ENCODE measurements around the gene MAP7D3. TPM values are rescaled to one million over a fixed set of nuclear protein-coding genes. Genes with fewer than 3 reads are reported as not detected.

MAP7D3 gene
- total and polyA plus RNA-seq, 2 of the 8 experiments (the other 6 are each of a cell fraction or from before 2014, with no cell fraction given) = 4.8 to 19.6 TPM

- H3K9ac ChIP-seq (replicated peaks in 1 of 4; ENCODE audit: extremely low read depth in 1 of 4, low read depth in 3 of 4, low read length in 3 of 4) = no peak overlapping the region
- no peak overlapping the region for H4K91ac ChIP-seq (replicated peaks; ENCODE audit: insufficient read length, low read length)
- H3K14ac ChIP-seq (ENCODE audit: insufficient read length) = no peak overlapping the region
- no peak overlapping the region for H3K4me2 ChIP-seq (ENCODE audit: insufficient read depth in 1 of 2, low read depth in 2 of 2, low read length in 2 of 2)
- no peak overlapping the region for H2BK120ac ChIP-seq (replicated peaks; ENCODE audit: low read depth, low read length)
- no peak overlapping the region for H4K8ac ChIP-seq (ENCODE audit: extremely low read depth, insufficient read depth, low read length)
- no peak overlapping the region for H2BK5ac ChIP-seq (ENCODE audit: low read depth, low read length)
- peaks cover 0 to 2% of the 10 kb centered on the region in 2 experiments for H4K20me1 ChIP-seq (replicated peaks in 1 of 2; ENCODE audit: control insufficient read depth in 1 of 2, insufficient read depth in 2 of 2, low read length in 2 of 2)
- H2AK5ac ChIP-seq (ENCODE audit: low read depth, low read length) = no peak overlapping the region
- TF ChIP-seq SP2 (IDR thresholded peaks at IDR 0.05; ENCODE audit: low read length) (no peak), TBP (IDR thresholded peaks at IDR 0.05; ENCODE audit: low read depth, low read length) (no peak), BCL11A (IDR thresholded peaks at IDR 0.05; ENCODE audit: low read depth in 2 of 2, low read length in 2 of 2) (no peak), EP300 (IDR thresholded peaks at IDR 0.05; ENCODE audit: borderline replicate concordance in 1 of 2, low read depth in 2 of 2, low read length in 2 of 2) (no peak), KDM5A (IDR thresholded peaks at IDR 0.05; ENCODE audit: low read length) (no peak), RNF2 (IDR thresholded peaks at IDR 0.05; ENCODE audit: borderline replicate concordance, low read depth, low read length, missing control alignments, poor library complexity, severe bottlenecking) (no peak), FOSL1 (IDR thresholded peaks at IDR 0.05; ENCODE audit: insufficient read depth, low read depth, low read length) (no peak), SAP30 (IDR thresholded peaks at IDR 0.05; ENCODE audit: insufficient read depth, insufficient replicate concordance, low read length) (no peak), CTCF (IDR thresholded peaks at IDR 0.05; ENCODE audit: control extremely low read depth in 1 of 3, insufficient read depth in 1 of 3, low read depth in 1 of 3, low read length in 3 of 3) (no peak)
- no peak overlapping the region for H2AFZ ChIP-seq (ENCODE audit: low read length)
- H3K23ac ChIP-seq (ENCODE audit: insufficient read length) = no peak overlapping the region
- H3K27me3 ChIP-seq (replicated peaks in 1 of 4; ENCODE audit: control insufficient read depth in 3 of 4, extremely low read depth in 1 of 4, insufficient read depth in 3 of 4, low read length in 3 of 4) = no peaks in the 10 kb centered on the region
- H2BK20ac ChIP-seq (ENCODE audit: low read length) = no peak overlapping the region
- no peak overlapping the region for H2BK15ac ChIP-seq (ENCODE audit: low read length)
- FAIRE-seq = no peak
- no peak overlapping the region for H3K18ac ChIP-seq (ENCODE audit: extremely low read depth, low read length)
- no peaks in the 10 kb centered on the region for H3K9me3 ChIP-seq (ENCODE audit: insufficient read depth in 2 of 2, low read depth in 1 of 2, low read length in 1 of 2)
- H3K23me2 ChIP-seq (ENCODE audit: low read depth, low read length) = no peaks in the 10 kb centered on the region
- CTCF ChIA-PET (ENCODE audit: partially characterized antibody) = interaction anchor here (0.9 kb wide), 1 partner anchor 24 kb away, joined by 3 read pairs; no protein-coding TSS in a partner anchor
- no peak overlapping the region for H4K5ac ChIP-seq (ENCODE audit: insufficient read length, low read depth, low read length)
- no peak for DNase-seq (ENCODE audit: low read depth in 1 of 2, low spot score in 2 of 2)
- no peaks in the 10 kb centered on the region for H3K4me1 ChIP-seq (replicated peaks in 1 of 4; ENCODE audit: control insufficient read depth in 3 of 4, insufficient read depth in 4 of 4, low read length in 3 of 4)
- H3K4me3 ChIP-seq (ENCODE audit: extremely low read depth in 1 of 4, insufficient read depth in 2 of 4, low read depth in 3 of 4, low read length in 4 of 4) = no peak overlapping the region
- H3K56ac ChIP-seq (replicated peaks; ENCODE audit: insufficient read length, low read depth, low read length) = no peak overlapping the region
- no peaks in the 10 kb centered on the region for H3K36me3 ChIP-seq (ENCODE audit: control insufficient read depth in 2 of 4, insufficient read depth in 4 of 4, low read length in 3 of 4)
- POLR2A ChIA-PET (ENCODE audit: partially characterized antibody) = no interaction called here
- no peaks in the 10 kb centered on the region for H3K79me1 ChIP-seq (ENCODE audit: low read depth, low read length)
- no peak overlapping the region for H3K4ac ChIP-seq (replicated peaks; ENCODE audit: insufficient read length, low read depth, low read length)
- 90% methylated on average over 10 of the region's 10 CpGs; no CpG with 5 or more reads in 1 of the 2 experiments for WGBS, 2 experiments (ENCODE audit: extremely low coverage in 1 of 2, insufficient coverage in 1 of 2, insufficient read length in 1 of 2, insufficient replicate concordance in 2 of 2, low coverage in 1 of 2, low lambda C conversion rate in 2 of 2, missing lambda C conversion rate in 1 of 2)
- no peaks in the 10 kb centered on the region for H3K79me2 ChIP-seq (ENCODE audit: control insufficient read depth in 1 of 2, insufficient read depth in 2 of 2, low read length in 2 of 2)
- H2BK12ac ChIP-seq (ENCODE audit: low read depth, low read length) = no peak overlapping the region
- H3K27ac ChIP-seq (ENCODE audit: low read depth, low read length) = no peak overlapping the region
These were observed 61.0 kb downstream of the MAP7D3 start for GRCh38 chrX:136190038-136190713.
